Liver (tissue), 9 donors: ENCODE measurements around the gene CLRN3. TPM values are rescaled to one million over a fixed set of nuclear protein-coding genes. Genes with fewer than 3 reads are reported as not detected.

Source experiments
- DNase-seq: peaks from one replicate; pipeline ENCODE4 v3.0.0-alpha.2; 2017; ENCODE audit warnings: low spot score
- H3K27ac ChIP-seq, 2 donors: one replicate each; pipeline ENCODE4 v1.7.0; 2013; ENCODE audit warnings: inconsistent platforms in 2 of 2, low read length in 2 of 2, control low read depth in 1 of 2, low read depth in 1 of 2, mild to moderate bottlenecking in 1 of 2
- H3K27me3 ChIP-seq, 4 donors: one replicate each; pipeline versions ENCODE4 v1.6.1 to v1.7.0; 2013; ENCODE audit warnings: low read length in 3 of 4, inconsistent platforms in 1 of 4, mild to moderate bottlenecking in 1 of 4, moderate library complexity in 1 of 4; ENCODE audit not compliant: control insufficient read depth in 4 of 4, insufficient read depth in 4 of 4
- H3K36me3 ChIP-seq, 4 donors: one replicate each; pipeline versions ENCODE4 v1.6.1 to v1.7.0; 2013; ENCODE audit warnings: low read length in 3 of 4, mild to moderate bottlenecking in 3 of 4, low read depth in 1 of 4, moderate library complexity in 1 of 4; ENCODE audit not compliant: control insufficient read depth in 4 of 4, insufficient read depth in 3 of 4
- H3K4me1 ChIP-seq, 4 donors: one replicate each; pipeline versions ENCODE4 v1.6.1 to v1.7.0; 2013; ENCODE audit warnings: low read length in 3 of 4, mild to moderate bottlenecking in 3 of 4, moderate library complexity in 1 of 4; ENCODE audit not compliant: control insufficient read depth in 4 of 4, insufficient read depth in 4 of 4
- H3K4me3 ChIP-seq, 3 donors: one replicate each; pipeline versions ENCODE4 v1.6.1 to v1.7.0; 2013; ENCODE audit warnings: low read length in 3 of 3, control low read depth in 1 of 3, low read depth in 1 of 3, mild to moderate bottlenecking in 1 of 3
- H3K9ac ChIP-seq, 2 donors: one replicate each; pipeline ENCODE4 v1.7.0; 2013; ENCODE audit warnings: low read length in 2 of 2, mild to moderate bottlenecking in 2 of 2, moderate library complexity in 2 of 2, control low read depth in 1 of 2, low read depth in 1 of 2
- H3K9me3 ChIP-seq, 4 donors: one replicate each; pipeline versions ENCODE4 v1.6.1 to v1.7.0; 2013; ENCODE audit warnings: low read length in 3 of 4; ENCODE audit not compliant: control insufficient read depth in 4 of 4
- ATF3 ChIP-seq: IDR thresholded peaks from 2 replicates; pipeline ENCODE4 v1.6.1; 2016; ENCODE audit warnings: antibody characterized with exemption
- EGR1 ChIP-seq, 2 donors: IDR thresholded peaks; 2 replicates each; pipeline ENCODE4 v1.6.1; 2016 to 2018; ENCODE audit warnings: antibody characterized with exemption in 2 of 2, low read depth in 2 of 2
- FOXA1 ChIP-seq: IDR thresholded peaks from 2 replicates; pipeline ENCODE4 v1.6.1; 2016; ENCODE audit warnings: antibody characterized with exemption
- GABPA ChIP-seq, 2 donors: IDR thresholded peaks in 1 of 2; conservative IDR thresholded peaks in 1 of 2; 2 replicates each; pipeline ENCODE4 v1.6.1; 2016; ENCODE audit warnings: antibody characterized with exemption in 2 of 2, mild to moderate bottlenecking in 1 of 2, moderate library complexity in 1 of 2
- HNF4A ChIP-seq, 2 donors: conservative IDR thresholded peaks; 2 replicates each; pipeline ENCODE4 v1.6.1; 2016; ENCODE audit warnings: antibody characterized with exemption in 2 of 2, mild to moderate bottlenecking in 2 of 2
- HNF4G ChIP-seq: IDR thresholded peaks from 2 replicates; pipeline ENCODE4 v1.6.1; 2016; ENCODE audit warnings: antibody characterized with exemption
- JUND ChIP-seq, 2 donors: IDR thresholded peaks; 2 replicates each; pipeline ENCODE4 v1.6.1; 2016; ENCODE audit warnings: antibody characterized with exemption in 2 of 2
- MAX ChIP-seq: IDR thresholded peaks from 2 replicates; pipeline ENCODE4 v1.6.1; 2016; ENCODE audit warnings: antibody characterized with exemption
- NR2F2 ChIP-seq: IDR thresholded peaks from 2 replicates; pipeline ENCODE4 v1.6.1; 2016; ENCODE audit warnings: antibody characterized with exemption
- RAD21 ChIP-seq, 2 donors: IDR thresholded peaks; 2 replicates each; pipeline ENCODE4 v1.6.1; 2016; ENCODE audit warnings: antibody characterized with exemption in 2 of 2, mild to moderate bottlenecking in 2 of 2
- RXRA ChIP-seq, 2 donors: IDR thresholded peaks; 2 replicates each; pipeline ENCODE4 v1.6.1; 2017 to 2018; ENCODE audit warnings: antibody characterized with exemption in 2 of 2, mild to moderate bottlenecking in 1 of 2
- SP1 ChIP-seq: IDR thresholded peaks from 2 replicates; pipeline ENCODE4 v1.6.1; 2018; ENCODE audit warnings: antibody characterized with exemption, mild to moderate bottlenecking
- TAF1 ChIP-seq: conservative IDR thresholded peaks from 2 replicates; pipeline ENCODE4 v1.6.1; 2016; ENCODE audit warnings: antibody characterized with exemption, mild to moderate bottlenecking
- YY1 ChIP-seq: IDR thresholded peaks from 2 replicates; pipeline ENCODE4 v1.6.1; 2016; ENCODE audit warnings: antibody characterized with exemption, mild to moderate bottlenecking
- ZBTB33 ChIP-seq: IDR thresholded peaks from 2 replicates; pipeline ENCODE4 v1.6.1; 2016; ENCODE audit warnings: antibody characterized with exemption
- WGBS: extraction: QIAGEN DNeasy Blood & Tissue Kit; methylation state at CpG from one replicate; pipeline ENCODE4 v1.1.7; 2013; 5-methylcytosine and 5-hydroxymethylcytosine counted together
- polyA plus RNA-seq, 2 donors: library from polyadenylated mRNA; stranded (reverse) in 1 of 2; unstranded in 1 of 2; fragments of 200-250 nt in 1 of 2; fragments of >200 nt in 1 of 2; fragmentation: Nextera tagmentation in 1 of 2; extraction: Ambion mirVana in 1 of 2; gene quantifications; one replicate each; pipeline versions ENCODE4 v1.2.1 to v1.2.3, GENCODE V29; 2013 to 2015
- total RNA-seq, 2 donors: library from RNA; depleted of rRNA; stranded (reverse); fragments of >200 nt; gene quantifications; one replicate each; pipeline ENCODE4 v1.2.3, GENCODE V29; 2014
- TF ChIP-seq, protein P1 (sequence below): fragments of 150-350 bp; IDR thresholded peaks from 2 replicates; pipeline ENCODE4 v1.5.1; 2017; ENCODE audit warnings: improper control_type of control experiment, low read depth, low read length; ENCODE audit not compliant: missing input control
- TF ChIP-seq, protein P2 (sequence below): IDR thresholded peaks from 2 replicates; pipeline ENCODE4 v1.6.1; 2016; ENCODE audit warnings: antibody characterized with exemption, mild to moderate bottlenecking
- donor health status: healthy.
- donor health status: healthy.
- donor health status: healthy.
- donor health status: healthy.
- donor health status: healthy.

The CLRN3 gene
- total and polyA plus RNA-seq, 4 donors: 0.33 to 16.9 (median 6.9) TPM

GRCh38 chr10:127933271-127933670 is 40.5 kb upstream of the CLRN3 start:
- DNase-seq: no peak
- Histone ChIP-seq H3K27me3 (peaks cover 0 to 2% (median 0%) of the 10 kb centered on the region in 4 donors), H3K4me3 (no peak overlapping the region), H3K36me3 (no peaks in the 10 kb centered on the region), H3K27ac (no peak overlapping the region), H3K9ac (no peak overlapping the region), H3K4me1 (no peaks in the 10 kb centered on the region), H3K9me3 (peaks cover 0 to 5% (median 2%) of the 10 kb centered on the region in 4 donors)
- WGBS: 86% methylated on average over 5 of the region's 5 CpGs
- TF ChIP-seq, protein P1, sequence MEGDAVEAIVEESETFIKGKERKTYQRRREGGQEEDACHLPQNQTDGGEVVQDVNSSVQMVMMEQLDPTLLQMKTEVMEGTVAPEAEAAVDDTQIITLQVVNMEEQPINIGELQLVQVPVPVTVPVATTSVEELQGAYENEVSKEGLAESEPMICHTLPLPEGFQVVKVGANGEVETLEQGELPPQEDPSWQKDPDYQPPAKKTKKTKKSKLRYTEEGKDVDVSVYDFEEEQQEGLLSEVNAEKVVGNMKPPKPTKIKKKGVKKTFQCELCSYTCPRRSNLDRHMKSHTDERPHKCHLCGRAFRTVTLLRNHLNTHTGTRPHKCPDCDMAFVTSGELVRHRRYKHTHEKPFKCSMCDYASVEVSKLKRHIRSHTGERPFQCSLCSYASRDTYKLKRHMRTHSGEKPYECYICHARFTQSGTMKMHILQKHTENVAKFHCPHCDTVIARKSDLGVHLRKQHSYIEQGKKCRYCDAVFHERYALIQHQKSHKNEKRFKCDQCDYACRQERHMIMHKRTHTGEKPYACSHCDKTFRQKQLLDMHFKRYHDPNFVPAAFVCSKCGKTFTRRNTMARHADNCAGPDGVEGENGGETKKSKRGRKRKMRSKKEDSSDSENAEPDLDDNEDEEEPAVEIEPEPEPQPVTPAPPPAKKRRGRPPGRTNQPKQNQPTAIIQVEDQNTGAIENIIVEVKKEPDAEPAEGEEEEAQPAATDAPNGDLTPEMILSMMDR: no peak
- TF ChIP-seq JUND (IDR thresholded peaks at IDR 0.05) (no peak), GABPA (IDR thresholded peaks at IDR 0.05 in 1 of 2, conservative IDR thresholded peaks at IDR 0.05 in 1 of 2) (no peak), HNF4G (no peak), RAD21 (IDR thresholded peaks at IDR 0.05) (no peak), RXRA (IDR thresholded peaks at IDR 0.05) (no peak), EGR1 (IDR thresholded peaks at IDR 0.05; ENCODE audit: low read depth in 2 of 2) (no peak)

- no peaks in the 10 kb centered on the region for H3K27me3 ChIP-seq
- H3K9me3 ChIP-seq: peaks cover 0 to 5% (median 2%) of the 10 kb centered on the region in 4 donors
- no peaks in the 10 kb centered on the region for H3K4me1 ChIP-seq
- H3K36me3 ChIP-seq: no peaks in the 10 kb centered on the region
- H3K9ac ChIP-seq: no peak overlapping the region
- H3K27ac ChIP-seq: no peak overlapping the region
- WGBS: 91% methylated on average over 15 of the region's 15 CpGs
- DNase-seq: no peak
- no peak for TF ChIP-seq ZBTB33
- TF ChIP-seq, protein P2, sequence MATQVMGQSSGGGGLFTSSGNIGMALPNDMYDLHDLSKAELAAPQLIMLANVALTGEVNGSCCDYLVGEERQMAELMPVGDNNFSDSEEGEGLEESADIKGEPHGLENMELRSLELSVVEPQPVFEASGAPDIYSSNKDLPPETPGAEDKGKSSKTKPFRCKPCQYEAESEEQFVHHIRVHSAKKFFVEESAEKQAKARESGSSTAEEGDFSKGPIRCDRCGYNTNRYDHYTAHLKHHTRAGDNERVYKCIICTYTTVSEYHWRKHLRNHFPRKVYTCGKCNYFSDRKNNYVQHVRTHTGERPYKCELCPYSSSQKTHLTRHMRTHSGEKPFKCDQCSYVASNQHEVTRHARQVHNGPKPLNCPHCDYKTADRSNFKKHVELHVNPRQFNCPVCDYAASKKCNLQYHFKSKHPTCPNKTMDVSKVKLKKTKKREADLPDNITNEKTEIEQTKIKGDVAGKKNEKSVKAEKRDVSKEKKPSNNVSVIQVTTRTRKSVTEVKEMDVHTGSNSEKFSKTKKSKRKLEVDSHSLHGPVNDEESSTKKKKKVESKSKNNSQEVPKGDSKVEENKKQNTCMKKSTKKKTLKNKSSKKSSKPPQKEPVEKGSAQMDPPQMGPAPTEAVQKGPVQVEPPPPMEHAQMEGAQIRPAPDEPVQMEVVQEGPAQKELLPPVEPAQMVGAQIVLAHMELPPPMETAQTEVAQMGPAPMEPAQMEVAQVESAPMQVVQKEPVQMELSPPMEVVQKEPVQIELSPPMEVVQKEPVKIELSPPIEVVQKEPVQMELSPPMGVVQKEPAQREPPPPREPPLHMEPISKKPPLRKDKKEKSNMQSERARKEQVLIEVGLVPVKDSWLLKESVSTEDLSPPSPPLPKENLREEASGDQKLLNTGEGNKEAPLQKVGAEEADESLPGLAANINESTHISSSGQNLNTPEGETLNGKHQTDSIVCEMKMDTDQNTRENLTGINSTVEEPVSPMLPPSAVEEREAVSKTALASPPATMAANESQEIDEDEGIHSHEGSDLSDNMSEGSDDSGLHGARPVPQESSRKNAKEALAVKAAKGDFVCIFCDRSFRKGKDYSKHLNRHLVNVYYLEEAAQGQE: no peak
- TF ChIP-seq HNF4G: no peak
- TF ChIP-seq GABPA (IDR thresholded peaks at IDR 0.05 in 1 of 2, conservative IDR thresholded peaks at IDR 0.05 in 1 of 2): no peak
- no peak for TF ChIP-seq FOXA1
- no peak for TF ChIP-seq TAF1
- TF ChIP-seq, protein P1: no peak
- no peak for TF ChIP-seq MAX
- no peak for TF ChIP-seq RXRA (IDR thresholded peaks at IDR 0.05)
- no peak for TF ChIP-seq NR2F2
- no peak for TF ChIP-seq ATF3
- no peak for TF ChIP-seq JUND (IDR thresholded peaks at IDR 0.05)
- no peak for TF ChIP-seq YY1
- no peak for TF ChIP-seq SP1
- TF ChIP-seq HNF4A (conservative IDR thresholded peaks at IDR 0.05): no peak
- no peak for TF ChIP-seq RAD21 (IDR thresholded peaks at IDR 0.05)
- no peak overlapping the region for H3K4me3 ChIP-seq
Measured at GRCh38 chr10:127932521-127933270, 40.0 kb upstream of the CLRN3 start.
